ENCODE data around the gene CAMKMT.

CAMKMT gene

GRCh38 chr2:44361330-44362206 lies at the start of gene CAMKMT, which contains the start of gene PREPL:
TSS of gene CAMKMT (plus strand) at chr2:44361947.
TSS of gene PREPL (minus strand) at chr2:44361494. CDS start at chr2:44346342, 15,152 bp downstream.
- peak; percentile 97 to 98 for DNase-seq

DNA sequence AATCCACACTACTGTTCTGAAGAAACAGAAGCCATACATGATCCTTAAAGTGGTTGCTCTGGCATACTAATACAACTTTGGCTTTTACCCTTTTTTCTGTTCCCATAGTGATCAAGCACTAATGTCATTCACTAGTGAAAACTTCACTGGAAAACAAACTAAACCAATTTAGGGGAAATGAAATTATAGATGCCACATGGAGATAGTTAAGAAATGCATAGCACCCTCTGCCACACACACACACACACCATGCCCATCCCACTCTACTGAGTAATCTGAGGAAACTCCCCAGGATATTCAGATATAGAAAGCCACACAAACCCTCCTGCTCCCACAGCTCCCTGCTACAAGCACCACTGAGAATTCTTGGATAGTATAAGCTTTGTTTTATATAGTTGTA lies 47.4 kb upstream of the CAMKMT start:
- no peak for DNase-seq

GRCh38 chr2:44315945-44316344 lies 45.8 kb upstream of the CAMKMT start:
- DNase-seq: no peak

DNA sequence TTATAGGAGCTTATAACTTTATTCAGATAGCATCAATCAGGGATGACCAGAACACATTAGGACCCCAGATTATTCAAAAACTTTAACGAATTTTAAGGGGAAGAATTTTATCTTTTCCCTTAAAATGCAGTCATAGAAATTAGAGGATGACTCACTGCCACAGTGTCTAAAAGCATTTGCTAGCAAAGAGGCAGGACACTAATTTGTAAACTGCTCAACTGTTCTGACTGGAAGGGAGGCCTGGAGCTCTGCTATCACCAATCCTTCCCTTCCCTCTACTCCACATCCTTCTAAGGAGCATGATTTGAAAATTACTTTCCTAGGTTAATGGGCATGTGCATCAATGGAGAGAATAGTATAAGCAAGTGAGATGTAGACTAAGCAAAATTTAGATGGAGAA lies 40.9 kb upstream of the CAMKMT start:
- DNase-seq: no peak

DNA sequence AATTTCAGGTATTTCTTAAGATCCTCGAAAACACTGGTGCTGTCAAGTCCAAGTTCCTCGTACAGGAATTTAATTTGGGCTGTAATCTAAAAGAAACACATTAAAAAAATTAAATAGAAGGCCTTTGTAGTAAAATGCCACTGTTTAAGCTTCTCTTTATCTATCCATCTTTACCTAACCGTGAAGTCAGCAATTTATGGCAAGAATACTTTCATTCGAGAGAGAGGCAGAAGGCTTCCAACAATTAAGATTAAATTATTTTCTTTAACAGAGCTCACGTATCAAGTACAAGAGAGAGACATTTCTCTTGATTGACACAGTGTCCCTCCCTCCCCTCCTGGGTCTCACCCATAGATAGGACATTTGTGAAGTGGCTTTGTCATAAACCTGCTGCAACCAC lies 40.4 kb upstream of the CAMKMT start:
- DNase-seq: no peak

DNA sequence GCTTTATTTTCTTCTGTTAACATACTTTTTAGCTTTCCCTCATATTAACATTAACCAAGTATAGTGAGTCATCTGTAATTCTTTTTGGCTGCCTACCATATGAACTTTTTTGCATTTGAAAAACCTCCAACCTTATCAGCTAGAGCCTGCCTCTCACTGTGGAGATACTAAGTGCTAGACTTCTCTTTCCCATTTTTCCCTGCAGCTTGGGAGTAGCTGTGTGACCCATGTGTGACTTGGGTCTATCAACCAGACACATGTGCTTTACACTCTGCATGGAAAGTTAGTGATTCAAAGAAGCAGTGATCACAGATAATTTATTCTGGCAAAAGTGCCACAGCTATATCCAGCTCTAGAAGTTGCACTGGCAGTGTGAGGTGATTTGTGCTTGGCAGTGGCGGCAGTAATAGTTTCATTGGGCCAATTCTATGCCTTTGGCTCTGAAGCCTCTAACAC lies 36.7 kb upstream of the CAMKMT start:
- no peak for DNase-seq

GRCh38 chr2:44325897-44326296 lies 35.9 kb upstream of the CAMKMT start:
- DNase-seq: no peak

- no peak for DNase-seq
Observed at GRCh38 chr2:44326548-44327264, 35.0 kb upstream of the CAMKMT start.

DNA sequence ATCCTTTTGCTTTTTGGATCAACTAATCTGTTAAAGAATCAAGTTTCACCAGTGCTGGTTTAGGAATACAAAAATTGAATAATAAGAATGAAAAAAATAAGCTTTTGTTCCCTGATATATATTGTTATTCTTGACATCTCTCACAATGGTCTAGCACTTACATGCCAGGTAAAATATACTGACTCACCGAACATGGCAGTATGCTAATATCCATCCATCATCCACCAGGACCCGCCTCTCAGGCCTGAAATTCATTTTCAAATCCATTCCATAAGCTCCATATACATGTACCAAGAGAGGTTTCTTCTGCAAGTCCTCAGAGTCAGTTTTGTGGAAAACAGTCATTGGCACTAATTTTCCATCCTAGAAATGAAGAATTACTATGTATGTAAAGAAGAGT lies 33.0 kb upstream of the CAMKMT start:
- DNase-seq: no peak

DNA sequence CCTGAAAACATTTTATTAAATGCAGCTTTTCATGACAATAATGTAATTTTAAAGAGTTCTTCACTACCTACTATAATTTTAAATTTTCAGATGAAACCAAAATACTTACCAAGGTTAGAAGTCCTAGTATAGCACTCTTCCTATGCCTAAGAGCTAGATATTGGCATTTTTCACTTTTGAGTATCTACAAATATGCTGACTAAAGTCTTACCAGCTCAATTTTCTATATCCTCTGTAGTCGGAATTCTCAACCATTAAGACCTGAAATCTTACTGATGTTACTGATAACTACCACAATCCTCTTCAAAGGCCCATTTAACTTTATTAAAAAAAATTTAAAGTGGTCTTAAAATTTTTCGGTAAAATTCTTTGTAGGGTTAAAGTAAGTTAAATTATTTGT lies 32.4 kb upstream of the CAMKMT start:
- no peak for DNase-seq

DNA sequence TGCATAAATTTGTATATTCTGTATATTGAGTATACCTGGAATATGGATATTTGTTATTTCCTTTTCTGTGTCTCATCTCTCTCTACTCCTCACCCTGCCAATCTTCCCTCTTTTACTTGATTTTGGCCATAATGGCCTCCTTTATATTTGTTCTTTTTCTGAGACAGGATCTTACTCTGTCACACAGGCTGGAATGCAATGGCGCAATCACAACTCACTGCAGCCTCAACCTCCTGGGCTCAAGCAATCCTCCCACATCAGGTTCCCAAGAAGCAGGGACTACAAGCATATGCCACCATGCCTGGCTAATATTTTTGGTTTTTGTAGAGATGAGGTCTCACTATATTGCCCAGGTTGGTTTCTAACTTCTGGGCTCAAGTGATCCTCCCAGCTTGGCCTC lies 30.9 kb upstream of the CAMKMT start:
- no peak for DNase-seq

DNA sequence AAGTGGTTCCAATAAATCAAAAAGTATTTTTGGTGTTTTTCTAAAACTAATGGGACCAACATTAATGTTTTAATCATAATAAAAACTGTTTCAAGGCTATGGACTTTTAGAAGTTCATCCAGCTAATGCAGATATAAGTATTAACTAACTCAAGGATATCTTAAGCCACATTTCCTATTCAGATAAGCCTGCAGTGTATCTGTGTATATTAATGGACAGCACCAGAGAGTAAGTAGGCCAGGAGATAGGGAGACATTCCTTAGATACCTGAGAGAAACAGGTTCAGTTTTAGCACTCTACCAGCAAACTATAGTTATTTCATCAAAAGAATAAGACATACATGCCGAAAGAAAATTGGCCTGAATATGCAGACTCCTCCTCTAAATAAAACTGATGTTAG lies 27.8 kb upstream of the CAMKMT start:
- no peak for DNase-seq

DNA sequence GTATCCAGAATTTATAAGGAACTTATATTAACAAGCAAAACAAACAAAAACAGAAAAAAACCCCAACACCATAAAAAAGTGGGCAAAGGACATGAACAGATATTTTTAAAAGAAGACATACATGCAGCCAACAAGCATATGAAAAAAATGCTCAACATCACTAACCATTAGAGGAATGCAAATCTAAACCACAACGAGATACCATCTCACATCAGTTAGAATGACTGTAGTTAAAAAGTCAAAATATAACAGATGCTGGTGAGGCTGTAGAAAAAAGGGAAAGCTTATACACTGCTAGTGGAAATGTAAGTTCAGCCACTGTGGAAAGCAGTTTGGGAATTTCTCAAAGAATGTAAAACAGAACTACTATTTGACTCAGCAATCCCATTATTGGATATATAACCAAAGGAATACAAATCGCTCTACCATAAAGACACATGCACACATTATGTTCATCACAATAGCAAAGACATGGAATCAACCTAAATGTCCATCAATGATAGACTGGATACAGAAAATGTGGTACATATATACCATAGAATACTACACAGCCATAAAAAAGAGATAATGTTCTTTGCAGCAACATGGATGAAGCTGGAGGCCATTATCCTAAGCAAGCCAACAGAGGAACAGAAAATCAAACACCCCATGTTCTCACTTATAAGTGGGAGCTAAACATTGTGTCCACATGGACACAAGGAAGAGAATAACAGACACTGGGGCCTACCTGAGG lies 25.8 kb upstream of the CAMKMT start:
- no peak for DNase-seq

DNA sequence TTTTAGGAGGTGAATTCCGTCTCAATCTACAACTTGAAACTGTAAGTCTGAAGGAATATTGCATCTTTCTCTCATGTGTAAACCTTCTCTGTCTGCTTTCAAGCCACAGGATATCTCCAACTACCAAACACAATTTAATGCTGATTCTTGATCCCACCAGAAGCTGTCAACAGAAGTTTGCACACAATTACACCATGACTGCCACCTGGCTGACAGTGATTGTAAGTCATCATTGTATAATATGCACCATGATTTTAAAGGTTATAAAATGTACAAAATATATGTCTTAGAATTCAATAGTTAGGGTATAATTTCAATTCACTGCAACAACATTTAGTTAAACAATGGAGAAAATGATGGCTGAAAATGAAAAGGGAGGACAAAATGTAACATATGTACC lies 18.9 kb upstream of the CAMKMT start:
- peak in 1 of 2 donors; percentile 51 for DNase-seq

GRCh38 chr2:44347526-44347925 lies 14.2 kb upstream of the CAMKMT start:
- DNase-seq: no peak

DNA sequence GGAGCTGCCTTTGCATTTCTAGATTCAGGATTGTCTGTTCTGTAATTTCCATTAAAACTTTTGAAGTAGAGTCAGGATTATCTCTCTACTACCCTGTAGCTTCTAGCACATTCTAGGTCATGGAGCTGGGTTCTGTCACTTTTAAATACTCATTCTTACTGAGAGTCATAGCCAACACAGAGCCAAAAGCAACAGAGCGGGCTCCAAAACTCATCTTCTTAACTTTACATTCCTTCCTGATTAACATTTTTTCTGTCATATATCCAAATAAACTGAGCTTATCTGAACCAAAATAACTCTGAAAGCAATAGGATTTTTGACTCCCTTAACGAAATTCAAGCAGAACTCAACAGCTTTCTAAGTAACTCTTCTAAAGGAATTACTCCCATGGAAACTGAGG lies 13.3 kb upstream of the CAMKMT start:
- DNase-seq: no peak

- no peak for DNase-seq
Observed at GRCh38 chr2:44349506-44349905, 12.2 kb upstream of the CAMKMT start.

- DNase-seq: no peak
Observed at GRCh38 chr2:44351088-44351487, 10.7 kb upstream of the CAMKMT start.

- no peak for DNase-seq
Observed at GRCh38 chr2:44351676-44352075, 10.1 kb upstream of the CAMKMT start.

DNA sequence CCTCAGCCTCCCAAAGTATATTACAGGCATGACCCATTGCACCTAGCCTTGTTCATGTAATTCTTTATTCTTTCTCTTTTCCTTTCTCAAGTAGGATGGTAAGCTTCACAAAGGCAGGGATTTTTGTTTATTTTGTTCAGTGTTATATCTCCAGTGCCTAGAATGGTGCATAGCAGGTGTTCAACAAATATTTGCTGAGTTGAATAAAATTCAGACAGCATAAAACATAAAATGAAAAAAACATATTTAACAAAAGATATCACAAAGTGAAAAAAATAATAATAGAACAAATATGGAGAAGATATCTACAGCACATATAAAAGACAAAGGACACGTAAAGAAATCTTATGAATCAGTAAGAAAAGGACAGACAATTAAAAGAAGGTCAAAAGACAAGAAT lies 9.2 kb upstream of the CAMKMT start:
- no peak for DNase-seq

- DNase-seq: no peak
Observed at GRCh38 chr2:44354761-44355160, 7.0 kb upstream of the CAMKMT start.

- DNase-seq: peak in 1 of 2 donors; percentile 48
Observed at GRCh38 chr2:44358503-44358902, 3.2 kb upstream of the CAMKMT start.

- DNase-seq: no peak
Observed at GRCh38 chr2:44360749-44361329, 908 bp upstream of the CAMKMT start.

All from CD4-positive, alpha-beta T cell treated with Interferon alpha-2 for 1 hour (primary cell).